Measurements from ENCODE around the gene HOXC4. TPM values are rescaled to one million over a fixed set of nuclear protein-coding genes. Genes with fewer than 3 reads are reported as not detected.

Gene HOXC4
- total and polyA plus RNA-seq, 2 of the 8 experiments (the other 6 are each of a cell fraction or from before 2014, with no cell fraction given), result not detected

- 65% methylated on average over 3 of the region's 3 CpGs; no CpG with 5 or more reads in 1 of the 2 experiments for WGBS, 2 experiments (ENCODE audit: extremely low coverage in 1 of 2, insufficient coverage in 1 of 2, insufficient read length in 1 of 2, insufficient replicate concordance in 2 of 2, low coverage in 1 of 2, low lambda C conversion rate in 2 of 2, missing lambda C conversion rate in 1 of 2)
- POLR2A ChIA-PET (ENCODE audit: partially characterized antibody), result interaction anchor here (0.6 kb wide), 2 partner anchors 32 to 178 kb away, joined by 3 read pairs; partner anchors contain the start of gene HOXC8
Measured at GRCh38 chr12:54040648-54041047, 13.0 kb upstream of the HOXC4 start.

More at GRCh38 chr12:54040648-54041047, 13.0 kb upstream of the HOXC4 start:
- Histone ChIP-seq H3K18ac (ENCODE audit: extremely low read depth, low read length) (no peak overlapping the region), H3K9me3 (ENCODE audit: insufficient read depth in 2 of 2, low read depth in 1 of 2, low read length in 1 of 2) (no peaks in the 10 kb centered on the region; a peak in 2 of 4 replicates), H4K5ac (ENCODE audit: insufficient read length, low read depth, low read length) (no peak overlapping the region), H3K23ac (ENCODE audit: insufficient read length) (no peak overlapping the region), H3K56ac (replicated peaks; ENCODE audit: insufficient read length, low read depth, low read length) (no peak overlapping the region), H2BK12ac (ENCODE audit: low read depth, low read length) (no peak overlapping the region), H4K91ac (replicated peaks; ENCODE audit: insufficient read length, low read length) (no peak overlapping the region), H2BK20ac (ENCODE audit: low read length) (no peak overlapping the region), H3K4ac (replicated peaks; ENCODE audit: insufficient read length, low read depth, low read length) (no peak overlapping the region), H2AK5ac (ENCODE audit: low read depth, low read length) (no peak overlapping the region), H3K23me2 (ENCODE audit: low read depth, low read length) (no peaks in the 10 kb centered on the region), H3K79me1 (ENCODE audit: low read depth, low read length) (no peaks in the 10 kb centered on the region), H3K4me1 (replicated peaks in 1 of 4; ENCODE audit: control insufficient read depth in 3 of 4, insufficient read depth in 4 of 4, low read length in 3 of 4) (no peaks in the 10 kb centered on the region; a peak in 1 of 7 replicates), H2BK15ac (ENCODE audit: low read length) (no peak overlapping the region), H3K79me2 (ENCODE audit: control insufficient read depth in 1 of 2, insufficient read depth in 2 of 2, low read length in 2 of 2) (no peaks in the 10 kb centered on the region), H3K9ac (replicated peaks in 1 of 4; ENCODE audit: extremely low read depth in 1 of 4, low read depth in 3 of 4, low read length in 3 of 4) (no peak overlapping the region), H2BK5ac (ENCODE audit: low read depth, low read length) (no peak overlapping the region), H3K36me3 (ENCODE audit: control insufficient read depth in 2 of 4, insufficient read depth in 4 of 4, low read length in 3 of 4) (no peaks in the 10 kb centered on the region; a peak in 1 of 8 replicates), H3K27ac (ENCODE audit: low read depth, low read length) (no peak overlapping the region), H3K4me2 (ENCODE audit: insufficient read depth in 1 of 2, low read depth in 2 of 2, low read length in 2 of 2) (no peak overlapping the region), H2BK120ac (replicated peaks; ENCODE audit: low read depth, low read length) (no peak overlapping the region), H2AFZ (ENCODE audit: low read length) (no peak overlapping the region), H4K20me1 (replicated peaks in 1 of 2; ENCODE audit: control insufficient read depth in 1 of 2, insufficient read depth in 2 of 2, low read length in 2 of 2) (peaks cover 8 to 18% of the 10 kb centered on the region in 2 experiments), H4K8ac (ENCODE audit: extremely low read depth, insufficient read depth, low read length) (no peak overlapping the region), H3K27me3 (replicated peaks in 1 of 4; ENCODE audit: control insufficient read depth in 3 of 4, extremely low read depth in 1 of 4, insufficient read depth in 3 of 4, low read length in 3 of 4) (peaks cover 95 to 100% (median 99%) of the 10 kb centered on the region in 4 experiments), H3K4me3 (ENCODE audit: extremely low read depth in 1 of 4, insufficient read depth in 2 of 4, low read depth in 3 of 4, low read length in 4 of 4) (no peak overlapping the region), H3K14ac (ENCODE audit: insufficient read length) (no peak overlapping the region)
- no peak for DNase-seq (ENCODE audit: low read depth in 1 of 2, low spot score in 2 of 2)
- CTCF ChIA-PET (ENCODE audit: partially characterized antibody), result interaction anchor here (1.0 to 20.0 kb wide), 12 partner anchors 8 to 294 kb away, joined by 3 to 339 read pairs (median 4); partner anchors contain the start of genes HOXC5 and SMUG1
- TF ChIP-seq BRCA1 (IDR thresholded peaks at IDR 0.05; ENCODE audit: low read depth, low read length) (no peak), KDM1A (IDR thresholded peaks at IDR 0.05; ENCODE audit: borderline replicate concordance, low read length) (no peak), MAFK (IDR thresholded peaks at IDR 0.05; ENCODE audit: low read depth, low read length) (no peak), SRF (IDR thresholded peaks at IDR 0.05; ENCODE audit: low read depth, low read length) (no peak), USF2 (IDR thresholded peaks at IDR 0.05; ENCODE audit: low read length) (no peak)
- FAIRE-seq, result no peak

Measured in H1 (cell line).